Mesenchymal stem cell (in vitro differentiated cells and primary cell): ENCODE results near the gene SIPA1L3.

ENCODE experiments used
- DNase-seq: peaks from one replicate; pipeline ENCODE4 v3.0.0-alpha.2; 2013
- H2AFZ ChIP-seq: one replicate; pipeline ENCODE4 v1.6.1; 2013; ENCODE audit warnings: low read depth, mild to moderate bottlenecking, control low read depth, inconsistent platforms, low read length, moderate library complexity
- H2AK5ac ChIP-seq: 2 replicates; pipeline ENCODE4 v1.6.1; 2013; ENCODE audit warnings: low read length, moderate library complexity, mild to moderate bottlenecking, inconsistent platforms; ENCODE audit not compliant: severe bottlenecking
- H2BK120ac ChIP-seq: one replicate; pipeline ENCODE4 v1.6.1; 2013; ENCODE audit warnings: low read depth, mild to moderate bottlenecking, inconsistent platforms, low read length, moderate library complexity
- H2BK12ac ChIP-seq, 2 experiments: one replicate each; pipeline ENCODE4 v1.6.1; 2013; ENCODE audit warnings: inconsistent platforms in 2 of 2, low read length in 2 of 2, mild to moderate bottlenecking in 2 of 2, moderate library complexity in 2 of 2, control low read depth in 1 of 2
- H2BK15ac ChIP-seq: one replicate; pipeline ENCODE4 v1.6.1; 2013; ENCODE audit warnings: mild to moderate bottlenecking, low read depth, inconsistent platforms; ENCODE audit not compliant: poor library complexity, severe bottlenecking
- H2BK5ac ChIP-seq: 2 replicates; pipeline ENCODE4 v1.6.1; 2013; ENCODE audit warnings: low read depth, mild to moderate bottlenecking, low read length, control low read depth, inconsistent platforms; ENCODE audit not compliant: poor library complexity, severe bottlenecking
- H3K14ac ChIP-seq, 2 experiments: one replicate each; pipeline ENCODE4 v1.6.1; 2013; ENCODE audit warnings: inconsistent platforms in 2 of 2, low read length in 2 of 2, control low read depth in 1 of 2, mild to moderate bottlenecking in 1 of 2, moderate library complexity in 1 of 2
- H3K18ac ChIP-seq, 2 experiments: one replicate each; pipeline ENCODE4 v1.6.1; 2013; ENCODE audit warnings: inconsistent platforms in 2 of 2, low read length in 2 of 2, control low read depth in 1 of 2, low read depth in 1 of 2, mild to moderate bottlenecking in 1 of 2
- H3K23ac ChIP-seq, 2 experiments: one replicate each; pipeline ENCODE4 v1.6.1; 2013; ENCODE audit warnings: inconsistent platforms in 2 of 2, low read length in 2 of 2, mild to moderate bottlenecking in 2 of 2, moderate library complexity in 2 of 2, control low read depth in 1 of 2
- H3K27ac ChIP-seq: 2 replicates; pipeline ENCODE4 v1.5.1; 2013; ENCODE audit warnings: mild to moderate bottlenecking, moderate library complexity, low read length, control low read depth, inconsistent platforms; ENCODE audit not compliant: poor library complexity, severe bottlenecking
- H3K27me3 ChIP-seq, 2 experiments: 2 replicates each; pipeline versions ENCODE4 v1.6.1 to v1.7.0; 2013; ENCODE audit warnings: low read length in 2 of 2, mild to moderate bottlenecking in 2 of 2, moderate library complexity in 2 of 2, control low read depth in 1 of 2, inconsistent platforms in 1 of 2; ENCODE audit not compliant: control insufficient read depth in 1 of 2, insufficient read depth in 1 of 2
- H3K36me3 ChIP-seq, 2 experiments: 2 replicates each; pipeline versions ENCODE4 v1.6.1 to v1.7.0; 2013; ENCODE audit warnings: low read length in 2 of 2, control low read depth in 1 of 2, inconsistent platforms in 1 of 2, low read depth in 1 of 2, mild to moderate bottlenecking in 1 of 2; ENCODE audit not compliant: insufficient read depth in 2 of 2, control insufficient read depth in 1 of 2
- H3K4ac ChIP-seq, 2 experiments: one replicate each; pipeline ENCODE4 v1.6.1; 2013; ENCODE audit warnings: inconsistent platforms in 2 of 2, low read length in 2 of 2, mild to moderate bottlenecking in 2 of 2, moderate library complexity in 2 of 2, control low read depth in 1 of 2, low read depth in 1 of 2
- H3K4me1 ChIP-seq: 2 replicates; pipeline ENCODE4 v1.6.1; 2013; ENCODE audit warnings: low read depth, low read length, control low read depth; ENCODE audit not compliant: control insufficient read depth, insufficient read depth
- H3K4me2 ChIP-seq: 2 replicates; pipeline ENCODE4 v1.6.1; 2013; ENCODE audit warnings: low read length, mild to moderate bottlenecking, inconsistent platforms; ENCODE audit not compliant: poor library complexity, severe bottlenecking
- H3K4me3 ChIP-seq, 2 experiments: 2 replicates each; pipeline versions ENCODE4 v1.5.1 to v1.7.0; 2013; ENCODE audit warnings: low read length in 2 of 2, mild to moderate bottlenecking in 2 of 2, control low read depth in 1 of 2, low read depth in 1 of 2; ENCODE audit not compliant: insufficient read depth in 1 of 2
- H3K79me1 ChIP-seq: replicated peaks from 2 replicates; pipeline ENCODE4 v1.6.1; 2013; ENCODE audit warnings: mild to moderate bottlenecking, control low read depth, low read length, inconsistent platforms; ENCODE audit not compliant: poor library complexity, severe bottlenecking
- H3K9ac ChIP-seq: 2 replicates; pipeline ENCODE4 v1.7.0; 2013; ENCODE audit warnings: mild to moderate bottlenecking, low read length, moderate library complexity
- H3K9me3 ChIP-seq: 2 replicates; pipeline ENCODE4 v1.7.0; 2013; ENCODE audit warnings: mild to moderate bottlenecking, low read length; ENCODE audit not compliant: control insufficient read depth
- H4K8ac ChIP-seq: one replicate; pipeline ENCODE4 v1.6.1; 2013; ENCODE audit warnings: inconsistent platforms, mild to moderate bottlenecking, low read length, moderate library complexity
- H4K91ac ChIP-seq: one replicate; pipeline ENCODE4 v1.6.1; 2013; ENCODE audit warnings: mild to moderate bottlenecking, low read length, inconsistent platforms
- WGBS: methylation state at CpG from one replicate; pipeline ENCODE4 v1.1.7; 2013; ENCODE audit warnings: mixed read lengths; 5-methylcytosine and 5-hydroxymethylcytosine counted together

SIPA1L3 gene

GRCh38 chr19:38141108-38141507 is 234.1 kb downstream of the SIPA1L3 start:
- no peak overlapping the region for H3K18ac ChIP-seq
- H2BK15ac ChIP-seq, result no peak overlapping the region
- no peak overlapping the region for H2BK12ac ChIP-seq
- H3K4me3 ChIP-seq, result no peak overlapping the region
- peaks cover 40 to 68% of the 10 kb centered on the region in 2 experiments for H3K36me3 ChIP-seq
- no peak overlapping the region for H4K8ac ChIP-seq
- no peak overlapping the region for H3K14ac ChIP-seq
- no peaks in the 10 kb centered on the region for H3K9me3 ChIP-seq
- H2AFZ ChIP-seq, result no peak overlapping the region
- peaks cover 42% of the 10 kb centered on the region for H3K79me1 ChIP-seq
- no peaks in the 10 kb centered on the region for H3K27me3 ChIP-seq
- no peak overlapping the region for H3K27ac ChIP-seq
- no peak overlapping the region for H3K4ac ChIP-seq
- H3K4me2 ChIP-seq, result no peak overlapping the region
- no peak overlapping the region for H3K9ac ChIP-seq
- 95% methylated on average over 11 of the region's 13 CpGs for WGBS
- H2AK5ac ChIP-seq, result no peak overlapping the region
- no peak overlapping the region for H2BK5ac ChIP-seq
- no peak overlapping the region for H3K23ac ChIP-seq
- DNase-seq, result no peak
- no peaks in the 10 kb centered on the region for H3K4me1 ChIP-seq
- no peak overlapping the region for H2BK120ac ChIP-seq
- H4K91ac ChIP-seq, result no peak overlapping the region

- WGBS, result 55% methylated on average over 17 of the region's 17 CpGs
Observed at GRCh38 chr19:38142176-38143035, 235.4 kb downstream of the SIPA1L3 start.

GRCh38 chr19:38143847-38144246 is 236.8 kb downstream of the SIPA1L3 start:
- DNase-seq, result no peak
- H2BK5ac ChIP-seq, result no peak overlapping the region
- no peak overlapping the region for H4K8ac ChIP-seq
- H3K18ac ChIP-seq, result no peak overlapping the region
- no peak overlapping the region for H3K23ac ChIP-seq
- H2AFZ ChIP-seq, result no peak overlapping the region
- H3K27ac ChIP-seq, result no peak overlapping the region
- no peak overlapping the region for H4K91ac ChIP-seq
- H3K4me3 ChIP-seq, result no peak overlapping the region
- no peaks in the 10 kb centered on the region for H3K27me3 ChIP-seq
- peaks cover 36% of the 10 kb centered on the region for H3K79me1 ChIP-seq
- no peak overlapping the region for H3K9ac ChIP-seq
- no peak overlapping the region for H2BK120ac ChIP-seq
- H2BK12ac ChIP-seq, result no peak overlapping the region
- WGBS, result 93% methylated on average over 5 of the region's 5 CpGs
- no peak overlapping the region for H2BK15ac ChIP-seq
- H3K4me2 ChIP-seq, result no peak overlapping the region
- no peaks in the 10 kb centered on the region for H3K4me1 ChIP-seq
- H3K36me3 ChIP-seq, result peaks cover 40 to 71% of the 10 kb centered on the region in 2 experiments
- no peak overlapping the region for H3K14ac ChIP-seq
- no peak overlapping the region for H2AK5ac ChIP-seq
- H3K4ac ChIP-seq, result no peak overlapping the region
- no peaks in the 10 kb centered on the region for H3K9me3 ChIP-seq

More at GRCh38 chr19:38142176-38143035, 235.4 kb downstream of the SIPA1L3 start:
- no peak overlapping the region for H2BK12ac ChIP-seq
- H3K23ac ChIP-seq, result no peak overlapping the region
- H3K9ac ChIP-seq, result no peak overlapping the region
- H2BK15ac ChIP-seq, result no peak overlapping the region
- peak; percentile 62 for DNase-seq
- no peak overlapping the region for H2AK5ac ChIP-seq
- no peak overlapping the region for H3K4me3 ChIP-seq
- no peak overlapping the region for H4K91ac ChIP-seq
- no peaks in the 10 kb centered on the region for H3K9me3 ChIP-seq
- H3K36me3 ChIP-seq, result peaks cover 41 to 68% of the 10 kb centered on the region in 2 experiments
- H3K18ac ChIP-seq, result no peak overlapping the region
- H2AFZ ChIP-seq, result no peak overlapping the region
- no peak overlapping the region for H4K8ac ChIP-seq
- H2BK120ac ChIP-seq, result no peak overlapping the region
- H3K14ac ChIP-seq, result no peak overlapping the region
- no peak overlapping the region for H3K4me2 ChIP-seq
- no peak overlapping the region for H2BK5ac ChIP-seq
- H3K27me3 ChIP-seq, result no peaks in the 10 kb centered on the region
- no peak overlapping the region for H3K27ac ChIP-seq
- no peaks in the 10 kb centered on the region for H3K4me1 ChIP-seq
- no peak overlapping the region for H3K4ac ChIP-seq
- peaks cover 38% of the 10 kb centered on the region for H3K79me1 ChIP-seq

- Histone ChIP-seq H3K36me3 (peaks cover 42 to 66% of the 10 kb centered on the region in 2 experiments), H3K23ac (no peak overlapping the region), H4K8ac (no peak overlapping the region), H3K9ac (no peak overlapping the region), H3K14ac (no peak overlapping the region), H2BK15ac (no peak overlapping the region), H3K27me3 (no peaks in the 10 kb centered on the region), H2AK5ac (no peak overlapping the region), H3K4me1 (no peaks in the 10 kb centered on the region), H2BK12ac (no peak overlapping the region), H2AFZ (no peak overlapping the region), H3K4me3 (no peak overlapping the region), H3K27ac (no peak overlapping the region), H3K4ac (no peak overlapping the region), H3K4me2 (no peak overlapping the region), H4K91ac (no peak overlapping the region), H2BK120ac (no peak overlapping the region), H3K18ac (no peak overlapping the region), H3K79me1 (peaks cover 33% of the 10 kb centered on the region), H3K9me3 (no peaks in the 10 kb centered on the region), H2BK5ac (no peak overlapping the region)
- DNase-seq, result no peak
- whole genome bisulfite sequencing, result 93% methylated on average over 6 of the region's 6 CpGs
Observed at GRCh38 chr19:38144667-38145066, 237.7 kb downstream of the SIPA1L3 start.
